HG03342 (cell line): ENCODE measurements around the gene BAK1.
"Not testable (repeated sequence)": the region's sequence is repeated elsewhere in the genome, so short reads cannot be mapped to it uniquely, and the experiment has no call there.

Experiments
- ATAC-seq: cut with Tn5 transposase; IDR thresholded peaks from one replicate; pipeline ENCODE4 v1.9.1; 2021; ENCODE audit warnings: mild to moderate bottlenecking, moderate library complexity; ENCODE audit not compliant: unreplicated experiment

Gene BAK1

DNA sequence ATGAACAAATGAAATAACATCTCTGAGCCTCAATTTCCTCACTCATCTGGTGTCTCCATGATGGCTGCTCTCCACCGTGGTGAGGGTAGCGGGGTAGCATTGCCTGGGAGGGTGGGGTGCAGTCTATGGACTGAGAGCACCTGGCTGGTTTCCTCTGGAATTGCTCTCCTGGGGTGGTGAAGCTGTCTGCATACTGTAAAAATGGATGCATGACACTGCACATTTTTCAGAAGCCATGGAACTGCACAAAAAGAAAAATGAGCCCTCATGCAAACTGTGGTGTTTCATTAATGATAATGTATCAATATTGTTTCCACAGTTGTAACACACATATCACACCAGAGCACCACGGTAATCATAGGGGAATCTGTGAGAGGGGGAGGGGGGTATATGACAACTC is 28.9 kb upstream of the BAK1 start:
- ATAC-seq = no peak

DNA sequence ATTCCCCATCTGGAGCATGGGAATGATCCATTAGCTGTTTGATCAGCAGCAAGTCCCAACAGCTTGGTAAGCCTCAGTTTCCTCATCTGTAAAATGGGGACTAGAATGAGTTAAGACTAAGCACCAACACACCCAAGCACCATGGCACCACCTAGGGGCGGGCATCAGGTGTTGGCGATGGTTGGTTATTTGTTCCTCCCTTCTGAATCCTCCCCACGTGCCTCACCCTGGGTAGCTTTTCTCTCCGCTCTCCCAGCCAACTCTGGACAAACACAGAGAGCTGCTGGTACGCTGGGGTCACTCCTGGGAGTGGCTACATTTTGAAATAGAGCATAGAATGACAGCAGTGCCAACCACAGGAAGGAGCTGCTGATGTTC is 27.7 kb upstream of the BAK1 start:
- ATAC-seq = no peak

DNA sequence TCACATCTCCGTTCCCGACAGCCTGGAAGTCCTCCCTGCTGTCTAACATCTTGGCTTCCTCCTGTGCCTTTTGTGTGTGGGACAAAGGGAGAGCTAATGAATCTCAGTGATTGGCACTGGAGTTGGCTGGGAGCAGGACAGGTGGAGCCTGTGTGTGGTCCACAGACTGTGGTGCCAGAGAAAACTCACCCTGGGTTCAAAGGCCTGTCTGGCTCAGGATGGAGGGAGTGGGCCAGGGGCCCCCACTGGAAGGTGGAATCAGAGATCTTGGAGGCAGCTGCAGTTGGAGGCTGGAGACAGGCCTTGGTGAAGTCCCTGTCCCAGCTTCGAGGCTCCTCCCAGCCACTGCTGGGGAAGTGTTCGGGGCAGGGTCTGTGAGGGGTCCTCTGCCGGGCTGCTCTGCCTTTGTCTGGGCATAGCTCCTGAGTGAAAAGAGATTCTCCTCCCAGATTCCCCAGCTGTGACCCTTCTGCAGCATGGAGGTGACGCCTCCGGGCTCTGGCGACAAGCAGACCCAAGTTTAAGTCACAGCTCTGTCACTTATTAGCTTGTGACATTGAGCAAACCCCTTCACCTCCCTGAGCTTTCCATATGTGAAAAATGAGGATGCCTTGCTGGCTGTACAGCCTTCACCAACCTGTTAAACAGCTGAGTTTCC is 27.2 kb upstream of the BAK1 start:
- no peak for ATAC-seq

GRCh38 chr6:33606642-33607041 is 26.6 kb upstream of the BAK1 start:
- no peak for ATAC-seq

- no peak for ATAC-seq
These were observed 25.1 kb upstream of the BAK1 start for GRCh38 chr6:33604941-33605854.

GRCh38 chr6:33602180-33602579 is 22.1 kb upstream of the BAK1 start:
- ATAC-seq = no peak

DNA sequence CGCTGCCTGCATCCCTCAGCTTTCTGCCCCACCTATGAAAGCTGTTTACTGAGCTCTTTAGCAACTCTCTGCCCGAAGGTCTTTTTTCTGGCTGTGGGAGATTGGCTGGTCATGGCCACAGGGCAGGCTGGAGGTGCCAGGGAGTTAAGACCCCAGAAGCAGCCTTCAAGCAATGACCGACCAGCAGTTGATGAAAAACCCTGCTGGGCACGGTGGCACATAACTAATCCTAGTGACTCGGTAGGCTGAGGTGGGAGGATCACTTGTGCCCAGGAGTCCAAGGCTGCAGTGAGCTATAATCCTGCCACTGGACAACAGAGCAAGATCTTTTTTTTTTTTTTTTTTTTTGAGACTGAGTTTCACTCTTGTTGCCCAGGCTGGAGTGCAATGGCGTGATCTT is 20.7 kb upstream of the BAK1 start:
- no peak for ATAC-seq

DNA sequence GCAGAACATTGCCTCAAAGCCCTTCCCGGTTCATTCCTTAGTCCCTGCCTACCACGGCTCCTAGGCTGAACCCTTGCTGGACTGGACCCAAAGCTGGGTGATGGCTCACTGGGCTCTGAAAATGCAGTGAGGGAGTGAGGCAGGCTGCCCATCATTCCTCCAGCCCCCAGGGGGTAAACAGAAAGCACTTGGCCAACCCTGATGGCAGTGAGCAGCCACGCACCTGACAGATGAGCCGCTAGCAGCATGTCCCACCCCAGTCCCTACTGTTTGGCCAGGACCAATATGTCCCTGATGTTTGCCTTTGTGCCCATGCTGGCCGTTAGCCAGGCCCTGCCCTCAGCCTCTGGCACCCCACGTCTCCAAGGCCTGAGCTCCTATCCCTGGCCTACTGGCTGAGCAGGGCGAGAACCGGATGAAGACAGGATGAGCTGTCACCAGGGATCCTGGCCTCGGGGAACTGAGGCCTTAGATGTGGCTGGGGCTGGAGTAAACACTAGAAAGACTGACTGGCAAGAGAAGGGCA is 19.4 kb upstream of the BAK1 start:
- no peak for ATAC-seq

- ATAC-seq = no peak
These were observed 17.7 kb upstream of the BAK1 start for GRCh38 chr6:33597551-33598322.

GRCh38 chr6:33596894-33597293 is 16.8 kb upstream of the BAK1 start:
- not testable (repeated sequence) for ATAC-seq

- no peak for ATAC-seq
These were observed 15.1 kb upstream of the BAK1 start for GRCh38 chr6:33595001-33595846.

- no peak for ATAC-seq
These were observed 13.3 kb upstream of the BAK1 start for GRCh38 chr6:33593414-33593727.

DNA sequence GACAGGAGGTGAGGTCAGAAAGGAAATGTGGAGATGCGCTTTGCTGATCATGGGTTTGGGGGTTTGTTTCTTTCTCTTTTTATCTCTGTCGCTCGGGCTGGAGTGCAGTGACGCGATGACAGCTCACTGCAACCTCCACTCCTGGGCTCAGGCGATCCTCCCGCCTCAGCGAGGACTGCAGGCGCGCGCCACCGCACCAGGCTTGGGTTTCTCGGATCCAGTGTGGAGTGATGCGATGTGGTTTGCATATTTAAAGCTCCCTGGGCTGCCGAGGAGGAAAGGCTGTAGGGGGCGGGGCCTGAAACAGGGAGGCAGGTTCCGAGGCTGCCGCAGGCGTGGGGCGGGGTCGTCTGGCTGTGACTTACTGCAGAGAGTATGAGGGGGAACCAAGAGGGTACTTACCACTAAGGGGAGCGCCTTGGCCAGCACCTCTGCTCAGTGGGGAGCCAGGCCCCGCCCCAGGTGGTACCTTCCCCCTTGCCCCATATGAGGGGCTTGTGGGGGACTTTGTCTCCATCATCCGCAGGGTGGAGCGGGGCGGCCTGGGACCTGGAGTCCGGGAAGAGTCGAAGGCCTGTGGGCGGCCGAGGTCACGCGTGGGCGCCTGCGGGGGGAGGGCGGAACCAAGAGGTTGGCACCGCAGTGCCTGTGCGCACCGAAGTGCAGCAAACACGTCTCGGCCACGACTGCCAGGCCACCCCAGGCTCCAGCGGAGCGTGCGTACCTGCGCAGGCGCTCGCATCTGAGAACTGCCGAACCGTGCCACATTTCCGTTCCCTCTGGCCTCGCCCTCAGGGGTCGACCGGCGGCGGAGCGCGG is 12.7 kb upstream of the BAK1 start:
- peak; percentile 56 for ATAC-seq

DNA sequence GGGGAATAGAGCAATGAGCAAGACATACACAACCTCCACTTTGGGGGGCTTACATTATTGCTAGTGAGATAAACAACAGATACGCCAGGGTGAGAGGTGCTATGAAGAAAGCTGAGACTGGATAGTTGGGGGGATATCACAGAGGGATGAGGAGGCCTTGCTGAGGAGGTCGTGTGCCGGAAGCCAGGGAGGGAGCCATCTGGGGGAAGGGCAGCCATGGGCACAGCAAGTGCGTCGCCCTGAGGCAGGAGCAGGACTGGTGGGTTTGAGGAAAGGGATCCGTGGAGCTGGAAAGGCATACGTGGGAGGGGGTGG is 12.2 kb upstream of the BAK1 start:
- no peak for ATAC-seq

- no peak for ATAC-seq
These were observed 11.5 kb upstream of the BAK1 start for GRCh38 chr6:33591424-33592032.

DNA sequence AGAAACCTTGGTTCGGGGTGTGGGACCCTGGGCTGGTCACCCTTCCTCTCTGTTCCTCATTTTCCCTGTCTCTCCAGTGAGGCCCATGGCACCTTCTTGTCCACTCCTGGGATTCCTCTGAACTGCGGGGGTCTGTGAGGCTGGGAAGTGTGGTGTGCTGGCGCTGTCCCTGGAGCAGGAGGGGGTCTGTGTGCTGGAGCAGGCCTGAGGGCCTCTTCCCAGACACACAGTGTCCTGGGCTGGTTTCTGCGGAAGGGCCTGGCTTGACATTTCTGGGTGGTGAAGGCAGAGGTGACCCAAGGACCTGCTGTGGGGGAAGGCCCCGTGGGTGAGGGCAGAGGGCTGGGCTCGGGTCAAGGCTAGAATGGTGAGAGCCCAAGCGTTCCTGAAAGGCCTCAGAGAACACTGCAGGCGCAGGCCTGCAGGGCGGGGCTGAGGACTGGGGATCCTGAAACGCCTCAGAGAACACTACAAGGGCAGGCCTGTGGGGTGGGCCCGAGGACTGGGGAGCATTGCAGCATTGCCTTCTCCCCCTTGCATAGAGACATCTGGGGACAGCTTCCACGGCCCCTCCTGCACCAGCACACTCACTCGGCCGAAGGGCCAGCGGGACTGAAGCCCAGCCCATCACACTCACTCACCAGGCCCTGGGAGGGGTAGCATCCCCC is 10.6 kb upstream of the BAK1 start:
- no peak for ATAC-seq

GRCh38 chr6:33589731-33590530 is 9.9 kb upstream of the BAK1 start:
- ATAC-seq = no peak

DNA sequence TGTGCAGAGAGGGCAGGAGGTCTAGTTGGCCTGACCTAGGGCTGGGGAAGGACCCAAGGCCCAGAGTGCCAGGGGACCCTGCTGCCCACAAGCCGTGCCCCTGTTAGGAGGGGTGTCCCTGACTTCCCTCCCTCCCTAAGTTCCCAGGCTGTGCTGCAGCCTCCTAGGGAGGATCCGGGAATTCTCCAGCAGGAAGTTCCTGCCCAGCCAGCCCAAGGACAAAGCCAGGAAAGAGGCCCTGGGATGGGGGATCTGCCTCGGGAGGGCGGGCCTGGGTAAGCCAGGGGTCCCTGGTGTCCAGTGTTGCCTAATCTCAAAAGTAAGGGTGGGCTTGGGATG is 9.3 kb upstream of the BAK1 start:
- ATAC-seq = no peak
